D721Med (cell line): ENCODE results near the gene CBFA2T3.
A peak's percentile ranks its signal among the peaks of the same experiment; 100 is the strongest.

Experiments used
- DNase-seq: peaks from one replicate; pipeline ENCODE4 v3.0.0; 2011; ENCODE audit warnings: low spot score; ENCODE audit not compliant: insufficient read length
- FAIRE-seq: peaks from 2 replicates; lab custom pipeline; 2011; peaks lifted over from hg19 to GRCh38; lab: Jason Lieb, UNC
- CTCF ChIP-seq: IDR thresholded peaks from 2 replicates; pipeline ENCODE4 v1.5.1; 2012; ENCODE audit warnings: mild to moderate bottlenecking, control low read depth; ENCODE audit not compliant: insufficient read depth; ENCODE audit errors: missing control alignments

The CBFA2T3 gene

DNA sequence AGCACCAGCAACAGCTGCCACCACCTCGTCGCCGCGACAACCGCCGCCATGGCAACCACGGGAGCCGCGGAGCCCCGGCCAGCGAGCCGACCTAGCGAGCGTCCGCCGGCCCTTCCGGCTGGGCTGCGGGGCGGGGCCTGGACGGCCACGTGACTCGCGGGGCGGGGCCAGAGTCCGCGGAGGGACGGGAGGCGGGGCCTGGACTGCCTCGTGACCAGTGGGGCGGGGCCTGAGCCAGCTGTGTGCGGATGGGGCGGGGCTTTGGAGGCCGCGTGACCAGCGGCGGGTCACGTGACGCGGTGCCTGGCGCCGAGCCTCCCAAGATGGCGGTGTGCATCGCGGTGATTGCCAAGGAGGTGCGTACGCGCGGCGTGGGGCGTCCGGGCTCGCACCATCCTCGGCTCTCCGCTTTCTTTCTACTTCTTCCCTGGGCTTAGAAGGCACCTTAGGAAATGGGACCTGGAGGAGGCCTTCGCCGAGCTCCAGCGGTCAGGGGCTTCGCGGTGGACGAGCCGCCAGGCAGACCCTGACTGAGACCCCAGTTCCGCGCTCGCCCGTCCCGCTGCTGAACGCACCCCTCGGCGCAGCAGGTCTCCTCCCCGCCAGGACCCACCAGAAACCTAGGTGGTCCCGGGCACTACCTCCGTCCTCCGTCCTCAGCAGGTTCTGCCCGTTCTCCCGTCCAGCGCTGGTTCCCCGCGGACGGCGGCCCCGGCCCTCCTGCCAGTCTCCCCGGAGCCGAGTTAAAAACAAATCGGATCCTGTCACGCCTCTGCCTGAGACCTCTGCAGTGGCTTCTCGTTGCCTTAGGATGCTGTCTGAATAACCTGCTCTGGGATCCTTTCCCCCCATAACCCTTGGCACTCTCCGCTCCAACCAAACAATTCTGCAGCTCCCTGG lies 119.9 kb downstream of the CBFA2T3 start, which contains the start of the genes GALNS and TRAPPC2L:
TSS of gene GALNS (minus strand) at position 120 of the 900 bp plus-strand sequence. CDS start at position 50, 70 bp downstream.
TSS of gene TRAPPC2L (plus strand) at position 300 of the 900 bp plus-strand sequence. CDS start at position 324, 24 bp downstream.
- peak; percentile 89 for DNase-seq
- FAIRE-seq: no peak
- no peak for TF ChIP-seq CTCF

DNA sequence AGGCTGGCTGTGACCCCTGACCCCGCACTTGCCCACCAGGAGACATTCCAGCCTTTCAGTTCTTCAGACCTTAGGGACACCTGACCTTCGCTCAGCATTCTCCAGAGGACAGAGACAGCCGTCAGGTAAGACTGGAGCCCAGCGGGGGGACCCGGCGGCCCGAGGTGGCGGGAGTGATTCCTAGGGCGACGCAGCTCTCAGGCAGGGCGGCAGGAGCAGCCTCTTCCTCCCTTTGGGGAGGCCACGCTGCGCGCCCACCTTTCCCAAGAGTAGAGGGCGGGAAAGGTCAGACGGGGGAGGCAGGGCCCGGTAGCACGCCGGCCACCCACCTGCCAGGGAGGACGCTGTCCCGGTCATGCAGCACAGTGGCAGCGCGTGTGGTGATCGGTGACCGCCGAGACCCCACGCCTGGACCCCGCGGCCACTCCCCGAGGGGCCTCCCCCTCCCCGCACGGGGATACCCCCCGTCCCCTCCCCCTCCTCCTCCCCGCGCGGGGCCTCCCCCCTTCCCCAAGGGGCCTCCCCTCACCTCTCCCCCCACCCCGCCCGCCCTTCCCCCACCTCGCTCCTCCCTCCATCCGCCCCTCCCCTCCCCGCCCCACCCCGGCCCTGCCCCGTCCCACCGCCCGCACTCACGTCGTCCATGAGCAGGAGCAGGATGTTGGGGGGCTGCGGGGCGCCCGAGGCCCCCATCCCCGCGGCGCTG lies 120.7 kb downstream of the CBFA2T3 start:
- no peak for FAIRE-seq
- DNase-seq: no peak
- no peak for TF ChIP-seq CTCF

DNA sequence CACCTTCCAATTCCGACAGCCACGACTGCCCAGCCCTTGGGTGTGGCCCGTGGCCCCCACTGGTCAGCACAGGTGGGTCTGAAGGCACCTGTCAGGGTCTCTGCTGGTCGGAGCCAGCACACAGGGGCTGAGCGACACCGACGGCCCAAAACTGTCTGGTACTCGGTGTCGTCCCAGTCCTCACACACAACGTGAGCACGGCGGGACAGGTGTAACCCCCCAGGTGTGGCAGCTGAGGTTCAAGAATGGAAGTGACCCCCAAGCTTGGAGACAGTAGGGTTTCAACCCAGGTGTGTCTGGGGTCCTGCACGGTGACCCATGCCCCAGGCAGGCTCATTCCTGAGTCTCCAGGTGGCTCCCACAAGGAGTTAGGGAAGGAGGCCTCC lies 121.3 kb downstream of the CBFA2T3 start:
- FAIRE-seq (no peak), DNase-seq (no peak)
- no peak for TF ChIP-seq CTCF

DNA sequence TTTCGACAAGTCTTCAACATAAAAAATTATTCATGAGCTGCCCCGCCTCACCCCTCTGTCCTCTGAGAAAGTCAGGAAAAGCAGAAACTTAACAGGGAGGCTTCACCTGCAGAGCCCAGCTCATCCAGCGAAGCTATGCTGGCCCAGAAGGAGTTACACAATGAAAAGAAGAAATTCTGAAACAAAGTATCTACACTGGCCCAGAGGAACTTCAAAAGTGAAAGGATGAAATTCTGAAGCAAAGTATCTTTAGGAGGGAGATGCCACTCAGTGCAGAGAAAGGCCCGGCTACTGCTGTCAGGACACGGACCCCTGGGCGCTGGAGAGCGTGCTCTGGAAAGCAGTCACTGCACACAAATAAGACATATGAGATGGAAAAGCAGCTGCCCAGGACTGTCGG lies 121.8 kb downstream of the CBFA2T3 start:
- DNase-seq (no peak), FAIRE-seq (no peak)
- no peak for TF ChIP-seq CTCF

DNA sequence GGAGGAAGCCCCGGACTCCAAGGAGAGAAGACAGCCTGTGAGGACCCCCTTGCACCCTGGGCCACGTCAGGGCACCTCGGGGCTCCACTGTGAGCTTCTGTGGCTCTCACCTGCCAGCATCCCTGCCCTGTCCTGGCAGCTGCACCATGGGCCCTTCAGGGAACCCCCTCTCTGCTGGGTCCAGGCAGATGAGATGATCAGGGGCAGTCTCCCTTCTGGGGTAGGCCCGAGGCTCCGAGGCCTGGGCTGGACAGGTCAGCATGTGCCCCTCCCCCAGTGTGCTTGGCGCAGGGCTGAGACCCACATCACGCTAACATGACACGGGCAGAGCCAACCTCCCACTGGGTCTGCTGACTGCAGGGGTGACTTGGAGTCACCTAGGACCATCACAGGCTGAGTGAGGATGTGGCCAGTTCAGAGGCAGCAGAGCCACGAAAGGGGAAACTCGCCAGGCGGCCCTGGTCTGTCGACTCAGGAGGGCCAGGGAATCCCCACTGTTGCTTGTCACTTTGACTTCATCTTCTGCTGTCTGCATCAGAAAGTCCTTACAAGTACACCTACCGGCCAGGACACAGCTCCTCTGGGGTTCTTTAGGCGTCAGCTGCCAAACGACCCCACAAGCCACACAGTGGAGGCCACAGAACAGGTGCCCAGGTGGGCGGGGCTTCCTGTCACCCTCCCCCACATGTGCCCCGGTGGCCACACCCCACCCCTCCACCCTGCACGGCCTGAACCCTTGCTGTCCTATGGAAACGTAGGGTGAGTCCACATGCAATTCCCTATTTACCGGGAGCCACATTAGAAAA lies 122.5 kb downstream of the CBFA2T3 start:
- FAIRE-seq (no peak), DNase-seq (no peak)
- TF ChIP-seq CTCF: no peak

DNA sequence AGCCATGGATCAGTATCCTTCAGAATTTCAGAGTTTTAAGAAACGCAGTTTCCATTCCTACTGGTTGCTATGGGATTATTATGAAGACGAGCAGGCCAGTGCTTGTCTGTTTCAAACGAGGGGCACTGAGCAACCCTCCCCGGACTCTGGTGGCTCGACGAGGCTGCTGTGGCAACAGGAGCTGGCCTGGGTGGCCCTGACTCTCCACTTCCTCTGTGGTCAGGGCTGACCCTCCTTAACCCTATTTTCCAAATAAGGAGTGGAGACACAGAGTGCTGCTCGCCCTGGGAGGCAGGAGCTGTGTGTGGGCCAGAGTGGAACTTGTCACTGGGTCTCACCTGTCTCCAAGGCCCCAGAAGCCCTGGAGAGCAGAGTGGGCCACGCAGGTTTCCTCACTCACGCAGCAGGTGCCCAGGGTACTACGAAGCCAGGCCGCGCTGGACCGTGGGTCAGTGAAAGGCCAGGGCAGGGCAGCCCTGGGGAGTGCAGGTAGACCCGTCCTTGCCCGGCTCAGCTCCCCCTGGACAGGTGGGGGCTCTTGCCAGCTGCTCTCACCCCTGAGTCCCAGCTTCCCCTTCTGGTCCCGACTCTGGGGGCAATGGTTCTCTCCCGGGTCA lies 123.6 kb downstream of the CBFA2T3 start:
- no peak for FAIRE-seq
- no peak for TF ChIP-seq CTCF
- no peak for DNase-seq
